PC-9 (cell line): ENCODE measurements around the gene SEMA6A. TPM values are rescaled to one million over a fixed set of nuclear protein-coding genes. Genes with fewer than 3 reads are reported as not detected.
"Not testable (repeated sequence)": the region's sequence is repeated elsewhere in the genome, so short reads cannot be mapped to it uniquely, and the experiment has no call there.

ENCODE experiments used
- BruUV-seq: library from RNA; stranded (reverse); fragments of 400-500 nt; replicated peaks from 2 replicates; lab custom pipeline; 2021; lab: Mats Ljungman, UMichigan
- CTCF ChIA-PET: fragments of 300-600 bp; sonication (Branson Sonifier 250); formaldehyde crosslinking; loops from one replicate; lab custom pipeline; 2022; ENCODE audit warnings: antibody characterized with exemption; lab: Charles Lee
- POLR2A ChIA-PET: fragments of 300-600 bp; sonication (Branson Sonifier 250); formaldehyde crosslinking; loops from one replicate; lab custom pipeline; 2022; ENCODE audit warnings: antibody characterized with exemption; ENCODE audit not compliant: unreplicated experiment; lab: Charles Lee
- DNase-seq, 2 experiments: peaks; one replicate each; pipeline versions ENCODE4 v3.0.0 to v3.0.0-alpha.2; 2015 to 2022; ENCODE audit warnings: mixed read lengths in 1 of 2
- H2AFZ ChIP-seq: fragments of 200-600 bp; sonication (generic); 2 replicates; pipeline ENCODE4 v1.8.1; 2017; ENCODE audit warnings: antibody characterized with exemption
- H3F3A ChIP-seq: fragments of 200-600 bp; sonication (generic); 2 replicates; pipeline ENCODE4 v1.8.1; 2017; ENCODE audit warnings: antibody characterized with exemption, mild to moderate bottlenecking, low read depth; ENCODE audit not compliant: insufficient read depth
- H3K27ac ChIP-seq: fragments of 200-600 bp; sonication (generic); 2 replicates; pipeline ENCODE4 v1.6.1; 2016; ENCODE audit warnings: mixed run types
- H3K27me3 ChIP-seq: fragments of 200-600 bp; sonication (generic); 2 replicates; pipeline ENCODE4 v1.6.1; 2016; ENCODE audit warnings: low read depth, mixed run types; ENCODE audit not compliant: insufficient read depth
- H3K36me3 ChIP-seq: fragments of 200-600 bp; sonication (generic); 2 replicates; pipeline ENCODE4 v1.6.1; 2016; ENCODE audit warnings: low read depth, mixed run types
- H3K4me1 ChIP-seq: fragments of 200-600 bp; sonication (generic); replicated peaks from 2 replicates; pipeline ENCODE4 v1.6.1; 2016; ENCODE audit warnings: mixed run types; ENCODE audit not compliant: insufficient read depth
- H3K4me2 ChIP-seq: fragments of 200-600 bp; sonication (generic); 2 replicates; pipeline ENCODE4 v1.6.1; 2017; ENCODE audit warnings: mixed run types
- H3K4me3 ChIP-seq: fragments of 200-600 bp; sonication (generic); 2 replicates; pipeline ENCODE4 v1.6.1; 2016; ENCODE audit warnings: mixed run types
- H3K79me2 ChIP-seq: fragments of 200-600 bp; sonication (generic); 2 replicates; pipeline ENCODE4 v1.6.1; 2017; ENCODE audit warnings: low read depth, mixed run types
- H3K9me2 ChIP-seq: fragments of 200-600 bp; sonication (generic); 2 replicates; pipeline ENCODE4 v1.8.1; 2017; ENCODE audit warnings: mild to moderate bottlenecking; ENCODE audit not compliant: insufficient read depth
- H3K9me3 ChIP-seq: fragments of 200-600 bp; sonication (generic); 2 replicates; pipeline ENCODE4 v1.8.1; 2016; ENCODE audit warnings: low read depth; ENCODE audit not compliant: insufficient read depth
- H4K20me1 ChIP-seq: fragments of 200-600 bp; sonication (generic); 2 replicates; pipeline ENCODE4 v1.8.1; 2017; ENCODE audit not compliant: insufficient read depth
- CTCF ChIP-seq: fragments of 200-600 bp; sonication (generic); conservative IDR thresholded peaks from 2 replicates; pipeline ENCODE4 v1.6.1; 2017; ENCODE audit warnings: mixed run types, antibody characterized with exemption, mild to moderate bottlenecking, moderate library complexity
- EZH2 ChIP-seq: fragments of 200-600 bp; sonication (generic); IDR thresholded peaks from 2 replicates; pipeline ENCODE4 v1.8.0; 2017; ENCODE audit warnings: antibody characterized with exemption, low read depth
- intact Hi-C: fragments of 100-400 bp; cut with micrococcal nuclease; formaldehyde crosslinking; loops from one replicate; pipeline ENCODE4 v1.10.0; 2022; ENCODE audit not compliant: unreplicated experiment
- total RNA-seq: library from RNA; stranded (reverse); gene quantifications from 2 replicates; pipeline ENCODE4 v1.2.3, GENCODE V29; 2021

SEMA6A gene
- total RNA-seq, 1 experiment from 2014 or later, result not detected

DNA sequence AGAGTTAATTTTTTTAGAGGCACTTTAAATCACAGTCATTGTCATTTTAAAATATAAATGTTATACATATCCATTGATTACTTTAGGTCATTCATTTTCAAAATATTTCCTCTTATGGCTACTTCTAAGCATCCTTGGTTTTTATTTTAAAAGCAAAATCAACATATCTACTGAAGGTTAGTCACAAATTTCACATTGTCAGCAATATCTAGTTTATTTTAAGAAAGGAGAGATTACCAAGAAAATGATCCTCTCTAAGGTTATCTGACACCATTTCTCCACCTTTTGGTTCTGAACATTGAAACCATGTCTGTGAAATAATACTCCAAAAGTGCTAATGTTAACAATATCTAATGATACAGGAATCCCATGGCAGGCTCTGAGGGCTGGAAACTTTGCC lies 24.5 kb downstream of the SEMA6A start:
- CTCF ChIA-PET, result no interaction called here
- Histone ChIP-seq H3K4me2 (no peak overlapping the region), H3K27me3 (peaks cover 14% of the 10 kb centered on the region; the same call in 1 of the 2 replicates), H3K4me3 (no peak overlapping the region), H3K36me3 (no peaks in the 10 kb centered on the region), H3F3A (no peaks in the 10 kb centered on the region), H2AFZ (no peak overlapping the region), H3K27ac (no peak overlapping the region), H3K9me2 (no peaks in the 10 kb centered on the region), H3K79me2 (no peaks in the 10 kb centered on the region), H4K20me1 (no peaks in the 10 kb centered on the region), H3K4me1 (no peaks in the 10 kb centered on the region), H3K9me3 (no peaks in the 10 kb centered on the region)
- TF ChIP-seq CTCF (no peak), EZH2 (no peak)
- no peak for DNase-seq
- BruUV-seq, result no TSS peak
- intact Hi-C loops, result no loop called here
- POLR2A ChIA-PET, result no interaction called here

- BruUV-seq, result no TSS peak
- Histone ChIP-seq H3K27me3 (peaks cover 13% of the 10 kb centered on the region; the same call in 1 of the 2 replicates), H2AFZ (no peak overlapping the region), H3K9me3 (no peaks in the 10 kb centered on the region), H3K79me2 (no peaks in the 10 kb centered on the region), H3F3A (no peaks in the 10 kb centered on the region), H3K4me2 (no peak overlapping the region), H4K20me1 (no peaks in the 10 kb centered on the region), H3K9me2 (no peaks in the 10 kb centered on the region), H3K4me1 (no peaks in the 10 kb centered on the region), H3K27ac (no peak overlapping the region), H3K36me3 (no peaks in the 10 kb centered on the region), H3K4me3 (no peak overlapping the region)
- no peak for TF ChIP-seq EZH2
- TF ChIP-seq CTCF, result no peak
- ChIA-PET POLR2A (no interaction called here), CTCF (no interaction called here)
- DNase-seq, result no peak
- intact Hi-C loops, result no loop called here
These were observed 27.9 kb downstream of the SEMA6A start for GRCh38 chr5:116546743-116547124.

- BruUV-seq, result no TSS peak
- H3K27me3 ChIP-seq, result peaks cover 12% of the 10 kb centered on the region; the same call in 1 of the 2 replicates
- ChIA-PET CTCF (no interaction called here), POLR2A (no interaction called here)
- no peaks in the 10 kb centered on the region for H4K20me1 ChIP-seq
- no peaks in the 10 kb centered on the region for H3K79me2 ChIP-seq
- H3K4me2 ChIP-seq, result no peak overlapping the region
- H3K9me2 ChIP-seq, result no peaks in the 10 kb centered on the region
- H3K27ac ChIP-seq, result no peak overlapping the region
- no peaks in the 10 kb centered on the region for H3F3A ChIP-seq
- DNase-seq, result no peak
- no peak overlapping the region for H3K4me3 ChIP-seq
- intact Hi-C loops, result no loop called here
- no peaks in the 10 kb centered on the region for H3K9me3 ChIP-seq
- no peak overlapping the region for H2AFZ ChIP-seq
- no peak for TF ChIP-seq CTCF
- TF ChIP-seq EZH2, result no peak
- no peaks in the 10 kb centered on the region for H3K36me3 ChIP-seq
- no peaks in the 10 kb centered on the region for H3K4me1 ChIP-seq
These were observed 28.4 kb downstream of the SEMA6A start for GRCh38 chr5:116546033-116546742.

DNA sequence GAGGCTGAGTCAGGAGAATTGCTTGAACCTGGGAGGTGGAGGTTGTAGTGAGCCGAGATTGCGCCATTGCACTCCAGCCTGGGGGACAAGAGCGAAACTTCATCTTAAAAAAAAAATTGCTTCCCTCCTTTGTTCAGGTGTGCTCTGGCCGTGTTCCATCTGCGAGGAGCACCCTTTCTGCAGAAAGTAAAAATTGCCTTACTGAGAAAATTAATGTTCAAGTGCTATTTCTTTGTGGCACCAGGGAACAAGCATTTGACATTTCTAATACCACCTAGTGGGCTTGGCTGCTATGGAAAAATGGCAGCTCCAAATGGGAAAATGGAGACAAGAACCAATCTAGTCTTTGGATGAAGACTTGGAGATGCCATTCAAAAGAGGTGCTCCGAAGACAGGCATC lies 29.2 kb downstream of the SEMA6A start:
- H3K9me2 ChIP-seq, H4K20me1 ChIP-seq, H2AFZ ChIP-seq, CTCF ChIA-PET, H3K4me2 ChIP-seq, H3K4me1 ChIP-seq, BruUV-seq, POLR2A ChIA-PET, H3K9me3 ChIP-seq, DNase-seq, H3K79me2 ChIP-seq, H3K27ac ChIP-seq, H3K4me3 ChIP-seq, H3K36me3 ChIP-seq, H3F3A ChIP-seq, intact Hi-C loops: not testable (repeated sequence)
- peaks cover 17% of the 10 kb centered on the region; the same call in 1 of the 2 replicates for H3K27me3 ChIP-seq
